NK-92 (cell line): ENCODE results near the gene TTN.
A peak's percentile ranks its signal among the peaks of the same experiment; 100 is the strongest.

ENCODE experiments used
- DNase-seq: peaks from one replicate; lab custom pipeline; 2025; ENCODE audit not compliant: unreplicated experiment; lab: John Stamatoyannopoulos, UW

The TTN gene

GRCh38 chr2:178506101-178506500 lies 301.1 kb downstream of the TTN start:
- no peak for DNase-seq

GRCh38 chr2:178502751-178503150 lies 304.5 kb downstream of the TTN start:
- no peak for DNase-seq

- no peak for DNase-seq
These were observed 307.6 kb downstream of the TTN start for GRCh38 chr2:178499640-178500039.

- no peak for DNase-seq
These were observed 309.1 kb downstream of the TTN start for GRCh38 chr2:178498137-178498536.

GRCh38 chr2:178496049-178496448 lies 311.2 kb downstream of the TTN start:
- no peak for DNase-seq

GRCh38 chr2:178491612-178492011 lies 315.6 kb downstream of the TTN start:
- no peak for DNase-seq

GRCh38 chr2:178485356-178485755 lies 321.9 kb downstream of the TTN start:
- DNase-seq, result no peak

GRCh38 chr2:178484245-178485041 lies 322.8 kb downstream of the TTN start:
- no peak for DNase-seq

GRCh38 chr2:178482437-178482836 lies 324.8 kb downstream of the TTN start:
- no peak for DNase-seq

- DNase-seq, result no peak
These were observed 326.7 kb downstream of the TTN start, which contains the start of gene PLEKHA3 for GRCh38 chr2:178480227-178481181. Gene PLEKHA3 (plus strand): TSS chr2:178480457. CDS start chr2:178480870, 413 bp downstream.

- no peak for DNase-seq
These were observed 327.4 kb downstream of the TTN start for GRCh38 chr2:178479758-178480226.

GRCh38 chr2:178479275-178479616 lies 328.0 kb downstream of the TTN start:
- DNase-seq, result no peak

GRCh38 chr2:178478439-178479274 lies 328.6 kb downstream of the TTN start, which contains the start of gene FKBP7:
Gene FKBP7 (minus strand): TSS chr2:178478600. CDS start chr2:178478499, 101 bp downstream.
- peak; percentile 34 for DNase-seq

- DNase-seq, result no peak
These were observed 329.1 kb downstream of the TTN start for GRCh38 chr2:178478130-178478438.

- no peak for DNase-seq
These were observed 329.6 kb downstream of the TTN start for GRCh38 chr2:178477443-178478129.

- DNase-seq, result no peak
These were observed 330.7 kb downstream of the TTN start for GRCh38 chr2:178476477-178476876.
